RPMI8226 (cell line): ENCODE data around the gene STX8.
"Not testable (repeated sequence)": the region's sequence is repeated elsewhere in the genome, so short reads cannot be mapped to it uniquely, and the experiment has no call there.

ENCODE experiments used
- DNase-seq: peaks from one replicate; pipeline ENCODE4 v3.0.0-alpha.2; 2015

STX8 gene, protein sequence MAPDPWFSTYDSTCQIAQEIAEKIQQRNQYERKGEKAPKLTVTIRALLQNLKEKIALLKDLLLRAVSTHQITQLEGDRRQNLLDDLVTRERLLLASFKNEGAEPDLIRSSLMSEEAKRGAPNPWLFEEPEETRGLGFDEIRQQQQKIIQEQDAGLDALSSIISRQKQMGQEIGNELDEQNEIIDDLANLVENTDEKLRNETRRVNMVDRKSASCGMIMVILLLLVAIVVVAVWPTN

DNA sequence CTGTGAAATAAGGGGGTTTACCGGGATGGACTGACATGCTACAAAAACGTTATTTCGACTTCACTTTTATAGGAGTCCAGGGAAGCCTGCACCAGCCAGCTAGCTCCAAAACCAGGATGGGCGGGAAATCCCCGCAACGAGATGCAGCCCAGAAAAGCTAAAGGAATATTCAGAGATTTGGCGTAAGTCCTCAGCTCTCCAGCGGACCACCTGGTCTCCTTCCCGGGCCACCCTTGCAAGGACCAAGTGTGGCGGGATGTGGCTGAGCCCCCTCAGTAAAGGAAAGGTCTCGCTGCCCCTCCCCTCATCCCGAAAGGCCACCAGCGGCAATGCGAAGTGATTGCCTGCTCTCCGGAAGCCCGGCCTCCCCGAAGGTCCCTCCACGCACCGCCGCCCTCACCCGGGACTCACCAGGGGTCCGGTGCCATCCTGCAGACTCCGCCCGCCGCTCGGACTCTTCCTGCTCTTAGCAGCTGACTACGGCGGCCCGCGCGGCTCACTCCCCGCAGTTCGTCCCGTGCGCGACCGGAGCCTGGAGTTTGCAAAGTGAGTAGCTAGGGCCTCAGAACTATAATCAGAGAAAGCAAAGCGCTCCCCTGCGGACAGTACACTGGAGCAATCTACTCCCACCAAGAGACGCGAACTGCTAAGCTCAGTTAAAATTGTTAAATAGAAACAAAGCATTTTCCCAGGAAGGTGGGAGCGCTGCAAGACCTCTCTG is at the start of gene STX8:
Gene STX8 (minus strand): TSS at position 440 of the 721 bp plus-strand sequence. CDS start 12 bp downstream, at position 428.
- peak; percentile 85 for DNase-seq

DNA sequence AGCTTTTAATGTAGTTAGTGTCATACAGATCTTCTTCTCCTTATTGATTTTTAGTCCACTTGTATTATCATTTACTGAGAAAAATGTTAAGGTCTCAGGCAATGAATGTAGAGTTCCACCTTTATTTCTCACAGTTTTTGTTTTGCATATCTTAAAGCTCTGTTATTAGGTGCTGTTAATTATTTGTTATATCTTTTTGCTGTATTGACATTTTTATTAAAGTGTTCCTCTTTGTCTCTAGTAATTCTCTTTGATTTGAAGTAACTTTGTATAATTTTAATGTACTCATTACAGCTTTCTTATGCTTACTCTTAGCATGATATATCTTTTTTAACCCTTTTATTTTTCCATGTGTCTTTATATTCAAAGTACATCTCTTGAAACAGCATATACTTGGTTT is 47.3 kb upstream of the STX8 start:
- no peak for DNase-seq

DNA sequence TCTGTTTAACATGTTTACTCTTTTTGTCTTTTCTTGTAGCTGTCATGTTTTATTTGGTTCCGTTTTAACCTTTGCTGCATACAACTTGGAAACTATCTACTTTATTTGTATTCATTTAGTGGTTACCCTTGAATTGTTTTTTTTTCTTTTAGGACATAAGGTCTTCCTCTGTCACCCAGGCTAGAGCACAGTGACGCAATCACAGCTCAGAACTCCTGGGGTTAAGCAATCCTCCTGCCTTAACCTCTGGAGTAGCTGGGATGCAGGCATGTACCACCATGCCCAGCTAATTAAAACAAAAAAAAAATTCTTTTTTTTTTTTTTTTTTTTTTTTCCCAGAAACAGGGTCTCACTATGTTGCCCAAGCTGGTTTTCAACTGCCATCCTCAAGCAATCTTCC is 39.9 kb upstream of the STX8 start:
- no peak for DNase-seq

DNA sequence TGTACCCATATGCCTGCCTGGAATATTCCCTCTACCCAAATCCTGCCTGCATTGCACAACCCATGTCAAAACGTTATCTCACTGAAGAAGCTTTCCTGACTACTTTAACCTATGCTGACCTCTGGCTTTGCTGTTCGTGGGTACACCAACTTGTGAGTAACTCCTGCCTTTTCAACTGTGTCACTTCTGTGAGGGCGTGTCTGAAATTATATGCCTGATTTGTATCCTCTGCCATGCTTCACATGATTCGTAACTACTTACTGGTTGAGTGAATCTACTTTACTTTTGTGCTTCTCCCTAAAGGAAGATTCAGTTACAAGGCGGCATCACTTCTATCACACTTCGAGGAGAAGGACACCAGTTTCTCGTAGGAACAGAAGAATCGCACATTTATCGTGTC is 36.4 kb upstream of the STX8 start:
- no peak for DNase-seq

DNA sequence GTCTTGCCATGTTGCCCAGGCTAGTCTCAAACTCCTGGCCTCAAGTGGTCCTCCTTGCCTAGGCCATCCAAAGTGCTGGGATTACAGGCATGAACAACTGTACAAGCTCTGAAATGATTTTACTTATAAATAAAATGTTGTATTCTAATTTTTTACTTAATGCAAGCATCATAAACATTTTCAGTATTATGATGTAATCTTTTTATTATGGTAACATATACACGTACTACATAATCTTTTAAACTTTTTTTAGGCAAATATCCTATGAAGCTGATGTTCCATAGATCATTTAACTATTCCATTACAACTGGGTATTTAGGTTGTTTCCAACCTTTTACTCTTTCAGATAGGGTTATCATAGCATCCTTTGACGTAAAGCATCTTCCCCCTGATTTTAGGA is 35.9 kb upstream of the STX8 start:
- DNase-seq = no peak

DNA sequence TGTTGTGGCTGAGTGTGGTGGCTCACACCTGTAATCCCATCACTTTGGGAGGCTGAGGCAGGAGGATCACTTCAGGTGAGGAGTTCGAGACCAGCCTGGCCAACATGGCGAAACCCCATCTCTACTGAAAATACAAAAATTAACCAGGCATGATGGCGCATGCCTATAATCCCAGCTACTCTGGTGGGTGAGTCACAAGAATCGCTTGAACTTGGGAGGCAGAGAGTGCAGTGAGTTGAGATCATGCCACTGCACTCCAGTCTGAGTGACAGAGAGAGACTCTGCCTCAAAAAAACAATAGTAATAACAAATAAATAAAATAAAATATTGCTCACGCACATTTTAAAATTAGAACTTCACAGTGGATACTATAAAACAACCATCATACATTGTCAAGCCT is 31.4 kb upstream of the STX8 start:
- DNase-seq = not testable (repeated sequence)

DNA sequence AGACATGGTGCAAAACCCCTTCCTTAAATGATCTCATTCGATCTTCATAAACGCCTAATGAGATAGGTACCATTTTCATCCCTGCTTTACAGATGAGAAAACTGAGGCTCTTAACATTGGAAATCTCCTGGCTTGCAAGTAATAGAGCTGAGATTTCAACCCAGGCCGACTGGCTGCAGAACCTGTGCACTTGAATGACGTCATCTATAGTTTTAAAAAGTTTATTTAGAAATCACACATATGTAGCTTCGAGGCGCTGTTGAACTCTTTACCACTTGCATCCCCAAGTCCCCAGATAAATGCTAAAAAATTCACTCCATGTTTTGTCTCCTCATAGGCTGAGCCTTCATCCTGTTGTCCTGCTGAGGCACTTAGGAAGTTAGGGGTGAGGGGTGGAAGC is 30.8 kb upstream of the STX8 start:
- no peak for DNase-seq

DNA sequence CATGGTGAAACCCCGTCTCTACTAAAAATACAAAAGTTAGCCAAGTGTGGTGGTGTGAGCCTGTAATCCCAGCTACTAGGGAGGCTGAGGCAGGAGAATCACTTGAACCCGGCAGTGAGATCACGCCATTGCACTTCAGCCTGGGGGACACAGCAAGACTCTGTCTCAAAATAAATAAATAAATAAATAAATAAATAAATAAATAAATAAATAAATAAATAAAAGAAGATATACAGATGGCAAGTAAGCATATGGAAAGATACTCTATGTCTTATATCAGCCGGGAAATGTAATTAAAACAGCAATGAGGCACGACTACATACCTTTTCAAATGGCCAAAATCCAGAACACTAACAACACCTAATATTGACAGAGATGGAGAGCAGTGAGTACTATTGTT is 29.0 kb upstream of the STX8 start:
- DNase-seq = not testable (repeated sequence)

DNA sequence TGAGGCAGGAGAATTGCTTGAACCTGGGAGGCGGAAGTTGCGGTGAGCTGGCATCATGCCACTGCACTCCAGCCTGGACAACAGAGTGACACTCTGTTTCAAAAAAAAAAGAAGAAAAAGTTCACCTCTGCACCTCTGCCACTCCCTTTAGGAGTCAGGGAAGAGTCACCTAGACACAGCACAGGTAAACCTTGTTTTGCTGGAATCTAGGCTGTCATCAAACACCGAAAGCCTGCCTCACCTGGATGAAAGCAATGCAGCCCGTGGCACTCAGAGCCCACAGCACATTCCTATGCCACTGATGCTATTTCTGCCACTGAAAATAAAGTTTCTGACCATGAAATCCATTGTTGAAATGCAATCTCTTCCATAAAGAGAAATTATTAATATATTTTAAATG is 23.0 kb upstream of the STX8 start:
- no peak for DNase-seq

DNA sequence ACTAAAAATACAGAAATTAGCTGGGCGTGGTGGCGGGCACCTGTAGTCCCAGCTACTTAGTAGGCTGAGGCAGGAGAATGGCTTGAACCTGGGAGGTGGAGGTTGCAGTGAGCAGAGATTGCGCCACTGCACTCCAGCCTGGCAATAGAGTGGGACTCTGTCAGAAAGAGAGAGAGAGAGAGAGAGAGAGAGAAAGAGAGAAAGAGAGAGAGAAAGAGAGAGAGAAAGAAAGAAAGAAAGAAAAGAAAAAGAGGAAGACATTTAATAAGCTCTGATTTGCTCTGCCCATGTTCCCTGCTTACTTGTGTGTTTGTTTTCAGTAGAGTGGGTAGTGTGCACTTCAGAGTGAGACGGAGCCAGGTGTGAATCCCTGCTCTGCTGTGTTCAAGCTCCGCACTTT is 22.0 kb upstream of the STX8 start:
- not testable (repeated sequence) for DNase-seq

DNA sequence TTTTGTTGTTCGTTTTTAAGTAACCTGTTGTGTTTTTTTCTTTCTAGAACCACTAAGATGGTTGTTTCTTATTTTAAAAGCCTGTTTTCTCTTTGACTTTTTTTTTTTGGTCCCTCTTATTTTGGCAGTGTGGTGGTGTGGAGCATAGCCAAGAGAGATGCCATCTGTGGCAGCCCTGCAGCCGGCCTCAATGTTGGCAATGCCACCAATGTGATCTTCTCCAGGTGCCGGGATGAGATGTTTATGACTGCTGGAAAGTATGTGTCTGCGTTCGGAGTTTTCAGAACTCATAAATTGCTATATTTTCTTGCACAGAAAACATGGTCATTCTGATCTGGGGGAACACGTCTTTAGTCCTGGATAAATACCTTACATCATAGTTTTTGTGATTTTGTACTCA is 18.4 kb upstream of the STX8 start:
- peak; percentile 30 for DNase-seq

DNA sequence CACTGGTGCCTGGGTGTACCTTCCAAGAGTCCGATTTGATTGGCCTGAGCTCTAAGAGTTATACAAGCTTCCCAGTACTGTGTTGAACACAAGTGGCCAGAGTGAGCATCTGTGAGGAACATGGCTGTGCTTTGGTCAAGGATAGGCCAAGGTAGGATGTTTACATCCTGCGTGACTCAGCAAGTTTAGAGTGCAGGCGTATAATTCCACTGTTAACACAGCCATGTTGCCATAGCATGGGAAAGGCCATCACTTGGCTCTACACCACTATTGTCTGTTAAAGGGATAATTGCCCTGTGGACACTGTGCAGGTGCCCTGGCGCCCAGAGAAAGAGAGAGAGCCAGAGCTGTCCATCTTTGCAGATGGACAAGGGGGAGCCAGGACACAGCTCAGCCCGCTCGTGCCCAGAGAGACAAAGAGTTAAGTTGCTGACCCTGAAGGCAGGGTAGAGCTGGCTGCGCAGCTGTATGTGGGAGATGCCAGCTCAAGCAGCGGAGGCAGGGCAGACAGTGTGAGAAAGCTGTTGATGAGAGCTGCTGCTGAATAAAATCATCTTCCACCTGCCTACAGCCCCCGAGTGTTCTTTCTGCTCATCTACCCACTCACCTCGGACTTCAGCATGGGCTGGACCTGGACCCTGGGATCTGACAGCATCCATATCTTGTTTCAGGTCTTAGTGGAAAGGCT is 12.5 kb upstream of the STX8 start:
- DNase-seq = no peak

DNA sequence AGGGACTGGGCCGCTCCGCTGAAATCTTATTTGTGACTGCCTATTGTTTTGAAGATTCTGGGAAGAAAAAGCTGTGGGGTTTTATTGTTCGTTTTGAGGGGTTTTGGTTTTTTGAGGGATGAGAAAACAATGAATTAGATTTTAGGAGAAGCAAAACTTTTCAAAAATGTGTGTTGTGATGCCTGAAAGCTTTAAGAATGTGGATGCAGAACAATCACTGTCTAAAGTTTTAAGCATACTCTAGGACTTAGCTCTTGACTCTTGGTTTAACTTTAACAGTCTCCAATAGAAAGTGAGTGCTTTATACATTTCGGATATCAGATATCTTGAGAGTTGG is 1.7 kb upstream of the STX8 start:
- no peak for DNase-seq

DNA sequence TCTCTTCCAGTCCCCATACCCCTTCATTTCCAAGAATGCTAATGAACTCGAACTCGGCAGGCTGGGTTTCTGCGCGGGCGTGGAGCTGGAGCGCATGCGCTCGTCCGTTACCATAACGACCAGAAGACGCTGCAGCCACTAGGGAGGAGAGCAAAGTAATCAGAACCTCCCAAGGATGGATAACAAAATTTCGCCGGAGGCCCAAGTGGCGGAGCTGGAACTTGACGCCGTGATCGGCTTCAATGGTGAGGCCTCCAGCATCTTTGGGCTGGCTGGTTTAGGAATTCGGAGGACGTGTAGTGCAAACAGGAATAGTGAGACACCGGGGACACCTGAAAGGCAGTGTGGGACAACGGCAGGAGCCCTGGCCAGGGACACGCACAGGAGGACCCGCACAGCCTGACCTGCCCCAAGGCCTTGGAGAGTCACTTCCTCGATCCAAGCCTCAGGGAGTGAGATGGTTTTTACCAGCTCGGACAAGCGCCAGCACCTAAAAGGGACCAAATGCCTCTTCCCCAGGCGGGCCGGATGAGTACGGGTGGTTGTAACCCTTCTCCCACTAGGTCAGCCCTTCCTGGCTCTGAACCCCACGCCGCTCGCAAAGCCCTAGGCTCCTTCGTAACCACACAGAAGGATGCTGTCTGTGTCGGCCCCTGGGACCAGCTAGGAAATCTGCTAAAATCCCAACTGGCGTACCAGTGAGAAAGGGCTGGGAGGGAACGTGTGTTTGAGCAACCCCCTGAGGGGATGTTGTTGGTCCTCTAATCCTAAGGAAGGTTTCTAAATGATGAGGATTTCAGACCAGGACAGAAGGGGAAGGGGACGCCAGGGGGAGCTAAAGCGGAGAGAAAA is 1.1 kb upstream of the STX8 start, which contains the start of gene CFAP52:
Gene CFAP52 (plus strand): TSS at position 122 of the 852 bp plus-strand sequence. CDS start 54 bp downstream, at position 176.
- peak; percentile 60 for DNase-seq

DNA sequence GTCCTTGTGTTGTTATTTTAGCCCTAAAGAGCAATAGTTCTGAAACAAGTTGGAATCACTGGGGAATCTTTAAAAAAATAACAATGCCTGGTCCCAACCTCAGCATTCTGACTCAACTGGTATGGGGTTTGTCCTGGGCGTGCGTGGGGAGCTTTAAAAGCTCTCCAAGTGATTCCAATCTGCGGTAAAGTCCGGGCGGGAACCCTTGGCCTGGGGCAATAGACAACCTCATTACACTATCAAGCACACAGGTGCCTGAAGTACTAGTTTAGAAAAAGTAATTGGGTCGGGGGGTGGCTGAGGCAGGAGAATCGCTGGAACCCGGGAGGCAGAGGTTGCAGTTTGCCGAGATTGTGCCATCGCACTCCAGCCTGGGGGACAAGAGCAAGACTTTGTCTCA is 4.4 kb downstream of the STX8 start:
- DNase-seq = no peak

DNA sequence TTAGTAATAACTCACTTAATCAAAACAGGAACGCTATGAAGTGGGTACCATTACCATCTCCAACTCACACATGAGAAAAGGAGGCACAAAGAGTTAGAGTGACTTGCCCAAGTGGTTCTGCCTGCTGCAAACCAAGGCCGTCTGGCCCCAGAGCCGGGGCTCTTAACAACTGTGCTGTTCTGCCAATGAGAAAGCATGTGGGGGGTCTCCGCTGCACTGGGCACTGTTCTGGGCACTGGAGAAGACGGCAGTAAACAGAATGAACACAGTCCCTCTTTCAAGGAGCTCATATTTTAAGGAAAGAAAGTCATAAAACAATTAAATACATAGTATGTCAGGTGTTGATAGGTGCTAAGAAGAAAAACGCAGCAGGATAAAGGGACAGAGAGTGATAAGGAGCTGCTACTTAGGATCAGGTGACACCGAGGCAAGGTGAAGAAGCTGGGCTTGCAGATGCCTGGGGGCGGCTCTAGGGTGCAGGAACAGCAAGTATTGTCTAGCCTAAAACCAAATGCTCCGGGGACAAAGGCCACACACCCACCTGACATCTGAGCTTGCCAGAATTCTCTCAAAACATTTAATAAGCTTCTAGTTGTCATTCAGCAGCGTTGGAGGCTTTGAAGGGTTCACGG is 6.5 kb downstream of the STX8 start:
- no peak for DNase-seq

DNA sequence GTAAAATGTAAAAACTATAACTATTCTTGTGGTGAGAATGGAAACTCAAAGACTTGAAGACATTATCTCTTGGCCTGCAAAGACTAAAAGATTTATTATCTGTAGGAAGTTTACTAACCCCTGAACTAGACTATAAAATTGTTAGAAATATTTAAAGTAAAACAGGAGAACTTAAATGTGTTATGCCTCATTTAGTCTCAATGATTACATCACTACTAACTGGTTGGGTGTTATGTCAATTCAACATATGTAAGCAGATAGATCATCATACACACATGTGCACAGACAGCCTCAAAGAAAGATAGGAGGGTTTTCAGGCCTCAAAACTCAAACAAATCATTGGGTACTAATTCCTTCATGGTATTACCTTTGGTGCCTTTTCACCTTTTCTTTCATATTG is 7.6 kb downstream of the STX8 start:
- no peak for DNase-seq

DNA sequence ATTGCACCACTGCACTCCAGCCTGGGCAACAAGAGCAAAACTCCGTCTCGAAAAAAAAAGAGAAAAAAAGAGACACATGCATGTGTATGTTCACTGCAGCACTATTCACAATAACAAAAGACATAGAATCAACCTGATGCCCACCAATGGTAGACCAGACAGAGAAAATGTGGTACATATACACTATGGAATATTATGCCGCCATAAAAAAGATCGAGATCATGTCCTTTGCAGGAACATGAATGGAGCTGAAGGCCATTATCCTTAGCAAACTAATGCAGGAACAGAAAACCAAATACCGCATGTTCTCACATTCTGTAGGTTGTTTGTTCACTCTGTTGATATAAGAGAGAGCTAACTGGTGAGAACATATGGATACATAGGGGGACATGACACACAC is 8.9 kb downstream of the STX8 start:
- DNase-seq = not testable (repeated sequence)

DNA sequence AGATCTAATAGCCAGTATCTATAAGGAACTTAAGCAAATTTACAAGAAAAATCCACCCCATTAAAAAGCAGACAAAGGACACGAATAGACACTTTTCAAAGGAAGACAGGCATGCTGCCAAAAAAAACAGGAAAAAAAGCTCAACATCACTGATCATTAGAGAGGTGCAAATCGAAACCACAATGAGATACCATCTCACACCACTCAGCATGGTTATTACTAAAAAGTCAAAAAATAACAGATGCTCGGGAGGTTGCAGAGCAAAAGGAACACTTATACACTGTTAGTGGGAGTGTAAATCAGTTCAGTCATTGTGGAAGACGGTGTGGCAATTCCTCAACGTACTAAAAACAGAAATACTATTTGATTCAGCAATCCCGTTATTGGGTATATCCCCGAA is 9.6 kb downstream of the STX8 start:
- peak; percentile 23 for DNase-seq

DNA sequence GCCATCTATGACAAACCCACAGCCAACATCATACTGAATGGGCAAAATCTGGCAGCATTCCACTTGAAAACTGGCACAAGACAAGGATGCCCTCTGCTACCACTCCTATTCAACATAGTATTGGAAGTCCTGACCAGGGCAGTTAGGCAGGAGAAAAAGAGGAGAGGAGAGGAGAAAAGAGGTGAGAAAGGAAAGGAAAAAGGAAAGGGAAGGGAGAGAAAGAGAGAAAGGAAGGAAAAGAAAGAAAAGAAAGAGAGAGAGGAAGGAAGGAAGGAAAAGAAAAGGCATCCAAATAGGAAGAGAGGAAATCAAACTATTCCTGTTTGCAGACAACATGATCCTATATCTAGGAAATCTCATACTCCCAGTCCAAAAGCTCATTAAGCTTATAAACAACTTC is 11.5 kb downstream of the STX8 start:
- DNase-seq = no peak

DNA sequence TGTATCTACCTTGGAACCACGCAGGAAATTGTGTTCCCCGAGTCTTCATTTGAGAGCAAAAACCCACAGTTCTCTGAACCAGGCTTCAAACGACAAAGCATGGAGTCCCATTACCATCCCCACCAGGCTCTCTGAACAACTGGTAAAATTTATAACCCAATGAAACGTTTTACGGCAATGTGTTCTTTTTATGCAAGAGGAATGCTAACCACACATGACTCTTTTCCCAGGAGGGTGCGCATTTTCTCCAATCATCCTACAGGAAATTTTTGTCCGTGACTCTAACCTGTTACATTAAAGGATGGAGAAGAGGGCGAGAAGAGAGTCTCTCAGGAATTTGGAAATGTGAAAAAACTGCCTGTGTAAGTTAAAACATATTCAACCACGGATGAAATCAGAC is 17.8 kb downstream of the STX8 start:
- no peak for DNase-seq

DNA sequence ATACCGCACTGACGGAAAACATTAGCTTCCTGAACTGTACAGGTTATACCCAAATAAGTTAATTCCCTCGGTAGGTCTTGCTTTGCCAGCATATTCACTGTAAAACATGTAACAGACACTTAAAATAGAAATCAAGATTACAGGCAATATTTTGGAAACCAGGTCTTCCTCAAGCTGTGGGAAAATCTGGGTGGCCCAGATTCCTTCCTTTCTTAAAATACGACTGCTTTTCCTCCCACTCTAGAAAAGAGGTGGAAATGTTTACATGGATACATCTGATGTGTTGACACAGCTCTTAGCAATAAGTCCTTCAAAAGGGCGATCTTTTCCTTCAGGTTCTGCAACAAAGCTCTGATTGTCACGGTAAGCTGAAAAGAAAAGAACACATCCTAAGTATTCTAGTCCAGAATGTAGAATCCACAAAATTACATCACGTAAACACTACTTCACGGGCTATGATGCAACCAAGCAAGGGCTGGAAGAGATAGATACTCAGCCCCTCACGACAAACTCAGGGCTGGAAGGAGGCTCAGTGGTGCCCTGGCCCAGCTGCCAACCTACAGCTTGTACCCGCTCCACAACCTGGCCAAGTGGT is 18.4 kb downstream of the STX8 start:
- no peak for DNase-seq
